Liver (tissue), 3 donors: ENCODE data around the gene PNMA8B.

Experiments used
- EGR1 ChIP-seq, 2 donors: IDR thresholded peaks; 2 replicates each; pipeline ENCODE4 v1.6.1; 2016 to 2018; ENCODE audit warnings: antibody characterized with exemption in 2 of 2, low read depth in 2 of 2
- FOXA1 ChIP-seq: IDR thresholded peaks from 2 replicates; pipeline ENCODE4 v1.6.1; 2016; ENCODE audit warnings: antibody characterized with exemption
- GABPA ChIP-seq, 2 donors: IDR thresholded peaks in 1 of 2; conservative IDR thresholded peaks in 1 of 2; 2 replicates each; pipeline ENCODE4 v1.6.1; 2016; ENCODE audit warnings: antibody characterized with exemption in 2 of 2, mild to moderate bottlenecking in 1 of 2, moderate library complexity in 1 of 2
- JUND ChIP-seq, 2 donors: IDR thresholded peaks; 2 replicates each; pipeline ENCODE4 v1.6.1; 2016; ENCODE audit warnings: antibody characterized with exemption in 2 of 2
- RAD21 ChIP-seq, 2 donors: IDR thresholded peaks; 2 replicates each; pipeline ENCODE4 v1.6.1; 2016; ENCODE audit warnings: antibody characterized with exemption in 2 of 2, mild to moderate bottlenecking in 2 of 2
- RXRA ChIP-seq, 2 donors: IDR thresholded peaks; 2 replicates each; pipeline ENCODE4 v1.6.1; 2017 to 2018; ENCODE audit warnings: antibody characterized with exemption in 2 of 2, mild to moderate bottlenecking in 1 of 2
- SP1 ChIP-seq: IDR thresholded peaks from 2 replicates; pipeline ENCODE4 v1.6.1; 2018; ENCODE audit warnings: antibody characterized with exemption, mild to moderate bottlenecking
- TAF1 ChIP-seq: conservative IDR thresholded peaks from 2 replicates; pipeline ENCODE4 v1.6.1; 2016; ENCODE audit warnings: antibody characterized with exemption, mild to moderate bottlenecking
- YY1 ChIP-seq: IDR thresholded peaks from 2 replicates; pipeline ENCODE4 v1.6.1; 2016; ENCODE audit warnings: antibody characterized with exemption, mild to moderate bottlenecking
- TF ChIP-seq, protein P1 (sequence below): fragments of 150-350 bp; IDR thresholded peaks from 2 replicates; pipeline ENCODE4 v1.5.1; 2017; ENCODE audit warnings: improper control_type of control experiment, low read depth, low read length; ENCODE audit not compliant: missing input control
- TF ChIP-seq, protein P2 (sequence below): IDR thresholded peaks from 2 replicates; pipeline ENCODE4 v1.6.1; 2016; ENCODE audit warnings: antibody characterized with exemption
- TF ChIP-seq, protein P3 (sequence below): IDR thresholded peaks from 2 replicates; pipeline ENCODE4 v1.6.1; 2016; ENCODE audit warnings: antibody characterized with exemption
- TF ChIP-seq, protein P4 (sequence below): IDR thresholded peaks from 2 replicates; pipeline ENCODE4 v1.6.1; 2016; ENCODE audit warnings: antibody characterized with exemption, mild to moderate bottlenecking
- donor health status: healthy.
- donor health status: healthy.

DNA sequence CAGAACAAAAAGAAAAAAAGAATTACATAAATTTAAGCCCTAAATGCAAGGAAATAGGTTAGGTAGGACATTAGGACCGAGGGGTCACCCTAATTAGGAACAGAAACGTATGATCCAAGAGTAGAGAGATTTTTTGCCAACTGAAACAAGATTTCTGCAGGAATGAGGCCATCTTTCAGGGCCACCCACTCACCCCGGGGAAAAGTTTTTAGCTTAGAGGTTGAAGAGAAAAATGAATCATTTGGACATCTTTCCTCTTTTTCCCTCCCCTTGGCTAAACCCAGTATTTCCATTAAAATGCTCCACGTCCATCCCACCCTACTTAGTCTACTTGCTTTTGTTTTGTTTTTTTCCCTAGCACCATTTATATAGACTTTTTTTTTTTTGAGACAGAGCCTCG is 13.7 kb downstream of the PNMA8B start:
- TF ChIP-seq, protein P1, sequence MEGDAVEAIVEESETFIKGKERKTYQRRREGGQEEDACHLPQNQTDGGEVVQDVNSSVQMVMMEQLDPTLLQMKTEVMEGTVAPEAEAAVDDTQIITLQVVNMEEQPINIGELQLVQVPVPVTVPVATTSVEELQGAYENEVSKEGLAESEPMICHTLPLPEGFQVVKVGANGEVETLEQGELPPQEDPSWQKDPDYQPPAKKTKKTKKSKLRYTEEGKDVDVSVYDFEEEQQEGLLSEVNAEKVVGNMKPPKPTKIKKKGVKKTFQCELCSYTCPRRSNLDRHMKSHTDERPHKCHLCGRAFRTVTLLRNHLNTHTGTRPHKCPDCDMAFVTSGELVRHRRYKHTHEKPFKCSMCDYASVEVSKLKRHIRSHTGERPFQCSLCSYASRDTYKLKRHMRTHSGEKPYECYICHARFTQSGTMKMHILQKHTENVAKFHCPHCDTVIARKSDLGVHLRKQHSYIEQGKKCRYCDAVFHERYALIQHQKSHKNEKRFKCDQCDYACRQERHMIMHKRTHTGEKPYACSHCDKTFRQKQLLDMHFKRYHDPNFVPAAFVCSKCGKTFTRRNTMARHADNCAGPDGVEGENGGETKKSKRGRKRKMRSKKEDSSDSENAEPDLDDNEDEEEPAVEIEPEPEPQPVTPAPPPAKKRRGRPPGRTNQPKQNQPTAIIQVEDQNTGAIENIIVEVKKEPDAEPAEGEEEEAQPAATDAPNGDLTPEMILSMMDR: no peak
- TF ChIP-seq, protein P2, sequence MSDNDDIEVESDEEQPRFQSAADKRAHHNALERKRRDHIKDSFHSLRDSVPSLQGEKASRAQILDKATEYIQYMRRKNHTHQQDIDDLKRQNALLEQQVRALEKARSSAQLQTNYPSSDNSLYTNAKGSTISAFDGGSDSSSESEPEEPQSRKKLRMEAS: no peak
- TF ChIP-seq YY1 (no peak), JUND (IDR thresholded peaks at IDR 0.05) (no peak), RAD21 (IDR thresholded peaks at IDR 0.05) (no peak), RXRA (IDR thresholded peaks at IDR 0.05) (no peak), EGR1 (IDR thresholded peaks at IDR 0.05; ENCODE audit: low read depth in 2 of 2) (no peak), FOXA1 (no peak), GABPA (IDR thresholded peaks at IDR 0.05 in 1 of 2, conservative IDR thresholded peaks at IDR 0.05 in 1 of 2) (no peak), TAF1 (no peak), SP1 (no peak)
- TF ChIP-seq, protein P3, sequence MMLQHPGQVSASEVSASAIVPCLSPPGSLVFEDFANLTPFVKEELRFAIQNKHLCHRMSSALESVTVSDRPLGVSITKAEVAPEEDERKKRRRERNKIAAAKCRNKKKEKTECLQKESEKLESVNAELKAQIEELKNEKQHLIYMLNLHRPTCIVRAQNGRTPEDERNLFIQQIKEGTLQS: no peak
- TF ChIP-seq, protein P4, sequence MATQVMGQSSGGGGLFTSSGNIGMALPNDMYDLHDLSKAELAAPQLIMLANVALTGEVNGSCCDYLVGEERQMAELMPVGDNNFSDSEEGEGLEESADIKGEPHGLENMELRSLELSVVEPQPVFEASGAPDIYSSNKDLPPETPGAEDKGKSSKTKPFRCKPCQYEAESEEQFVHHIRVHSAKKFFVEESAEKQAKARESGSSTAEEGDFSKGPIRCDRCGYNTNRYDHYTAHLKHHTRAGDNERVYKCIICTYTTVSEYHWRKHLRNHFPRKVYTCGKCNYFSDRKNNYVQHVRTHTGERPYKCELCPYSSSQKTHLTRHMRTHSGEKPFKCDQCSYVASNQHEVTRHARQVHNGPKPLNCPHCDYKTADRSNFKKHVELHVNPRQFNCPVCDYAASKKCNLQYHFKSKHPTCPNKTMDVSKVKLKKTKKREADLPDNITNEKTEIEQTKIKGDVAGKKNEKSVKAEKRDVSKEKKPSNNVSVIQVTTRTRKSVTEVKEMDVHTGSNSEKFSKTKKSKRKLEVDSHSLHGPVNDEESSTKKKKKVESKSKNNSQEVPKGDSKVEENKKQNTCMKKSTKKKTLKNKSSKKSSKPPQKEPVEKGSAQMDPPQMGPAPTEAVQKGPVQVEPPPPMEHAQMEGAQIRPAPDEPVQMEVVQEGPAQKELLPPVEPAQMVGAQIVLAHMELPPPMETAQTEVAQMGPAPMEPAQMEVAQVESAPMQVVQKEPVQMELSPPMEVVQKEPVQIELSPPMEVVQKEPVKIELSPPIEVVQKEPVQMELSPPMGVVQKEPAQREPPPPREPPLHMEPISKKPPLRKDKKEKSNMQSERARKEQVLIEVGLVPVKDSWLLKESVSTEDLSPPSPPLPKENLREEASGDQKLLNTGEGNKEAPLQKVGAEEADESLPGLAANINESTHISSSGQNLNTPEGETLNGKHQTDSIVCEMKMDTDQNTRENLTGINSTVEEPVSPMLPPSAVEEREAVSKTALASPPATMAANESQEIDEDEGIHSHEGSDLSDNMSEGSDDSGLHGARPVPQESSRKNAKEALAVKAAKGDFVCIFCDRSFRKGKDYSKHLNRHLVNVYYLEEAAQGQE: no peak
